ENCODE results near the gene LY6G5C. TPM values are rescaled to one million over a fixed set of nuclear protein-coding genes. Genes with fewer than 3 reads are reported as not detected.

Gene LY6G5C
- total and polyA plus RNA-seq, 9 of the 15 experiments (the other 6 are each of a cell fraction or from before 2014, with no cell fraction given) = 0.10 to 0.67 (median 0.46) TPM; not detected in 4

DNA sequence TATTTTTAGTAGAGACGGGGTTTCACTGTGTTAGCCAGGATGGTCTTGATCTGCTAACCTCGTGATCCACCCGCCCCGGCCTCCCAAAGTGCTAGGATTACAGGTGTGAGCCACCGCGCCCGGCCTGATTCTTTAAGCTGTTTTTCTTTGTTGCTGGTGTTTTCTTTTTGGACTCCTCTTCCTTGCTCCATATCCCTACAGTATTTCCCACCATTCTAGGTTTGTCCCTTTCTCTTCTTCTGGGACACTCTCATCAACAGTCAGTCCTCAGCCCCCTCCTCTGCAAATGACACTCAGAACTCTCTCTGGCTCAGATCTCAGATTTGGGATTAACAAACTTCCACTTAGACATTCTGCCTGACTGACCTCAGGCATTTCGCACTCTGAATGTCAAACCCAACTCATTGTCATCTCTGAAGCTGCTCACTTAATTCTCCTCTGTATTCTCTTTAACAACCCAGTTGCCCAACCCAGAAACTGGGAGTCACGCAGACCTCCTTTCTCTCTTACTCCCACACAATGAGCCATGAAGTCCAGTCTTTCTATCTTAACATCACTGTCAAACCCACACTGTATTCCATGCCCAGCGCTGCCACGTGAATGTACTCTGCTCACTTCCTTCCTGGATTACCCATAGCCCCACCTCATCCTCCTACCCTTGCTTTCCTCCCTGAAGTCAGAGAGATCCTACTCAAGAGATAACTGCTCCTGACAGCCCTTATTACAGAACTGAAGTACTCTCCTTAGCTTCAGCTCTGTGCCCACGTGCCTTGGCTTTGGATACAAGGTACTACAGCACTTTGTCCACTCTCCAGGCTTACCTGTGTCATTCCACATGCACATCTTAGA lies 44.9 kb upstream of the LY6G5C start (continued):
- TF ChIP-seq, protein P1, sequence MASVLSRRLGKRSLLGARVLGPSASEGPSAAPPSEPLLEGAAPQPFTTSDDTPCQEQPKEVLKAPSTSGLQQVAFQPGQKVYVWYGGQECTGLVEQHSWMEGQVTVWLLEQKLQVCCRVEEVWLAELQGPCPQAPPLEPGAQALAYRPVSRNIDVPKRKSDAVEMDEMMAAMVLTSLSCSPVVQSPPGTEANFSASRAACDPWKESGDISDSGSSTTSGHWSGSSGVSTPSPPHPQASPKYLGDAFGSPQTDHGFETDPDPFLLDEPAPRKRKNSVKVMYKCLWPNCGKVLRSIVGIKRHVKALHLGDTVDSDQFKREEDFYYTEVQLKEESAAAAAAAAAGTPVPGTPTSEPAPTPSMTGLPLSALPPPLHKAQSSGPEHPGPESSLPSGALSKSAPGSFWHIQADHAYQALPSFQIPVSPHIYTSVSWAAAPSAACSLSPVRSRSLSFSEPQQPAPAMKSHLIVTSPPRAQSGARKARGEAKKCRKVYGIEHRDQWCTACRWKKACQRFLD (CRISPR knock-in tag; IDR thresholded peaks at IDR 0.05) = no peak
- no peak for TF ChIP-seq ZNF274 (IDR thresholded peaks at IDR 0.05; ENCODE audit: borderline replicate concordance, low read depth, low read length)
- TF ChIP-seq ZNF140 (CRISPR knock-in tag; IDR thresholded peaks at IDR 0.05) = no peak
- TF ChIP-seq POLR2AphosphoS2 (IDR thresholded peaks at IDR 0.05; ENCODE audit: low read length) = no peak
- TF ChIP-seq, protein P2, sequence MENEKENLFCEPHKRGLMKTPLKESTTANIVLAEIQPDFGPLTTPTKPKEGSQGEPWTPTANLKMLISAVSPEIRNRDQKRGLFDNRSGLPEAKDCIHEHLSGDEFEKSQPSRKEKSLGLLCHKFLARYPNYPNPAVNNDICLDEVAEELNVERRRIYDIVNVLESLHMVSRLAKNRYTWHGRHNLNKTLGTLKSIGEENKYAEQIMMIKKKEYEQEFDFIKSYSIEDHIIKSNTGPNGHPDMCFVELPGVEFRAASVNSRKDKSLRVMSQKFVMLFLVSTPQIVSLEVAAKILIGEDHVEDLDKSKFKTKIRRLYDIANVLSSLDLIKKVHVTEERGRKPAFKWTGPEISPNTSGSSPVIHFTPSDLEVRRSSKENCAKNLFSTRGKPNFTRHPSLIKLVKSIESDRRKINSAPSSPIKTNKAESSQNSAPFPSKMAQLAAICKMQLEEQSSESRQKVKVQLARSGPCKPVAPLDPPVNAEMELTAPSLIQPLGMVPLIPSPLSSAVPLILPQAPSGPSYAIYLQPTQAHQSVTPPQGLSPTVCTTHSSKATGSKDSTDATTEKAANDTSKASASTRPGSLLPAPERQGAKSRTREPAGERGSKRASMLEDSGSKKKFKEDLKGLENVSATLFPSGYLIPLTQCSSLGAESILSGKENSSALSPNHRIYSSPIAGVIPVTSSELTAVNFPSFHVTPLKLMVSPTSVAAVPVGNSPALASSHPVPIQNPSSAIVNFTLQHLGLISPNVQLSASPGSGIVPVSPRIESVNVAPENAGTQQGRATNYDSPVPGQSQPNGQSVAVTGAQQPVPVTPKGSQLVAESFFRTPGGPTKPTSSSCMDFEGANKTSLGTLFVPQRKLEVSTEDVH (IDR thresholded peaks at IDR 0.05; ENCODE audit: low read depth, partially characterized antibody) = peak; percentile 45
- no peak for TF ChIP-seq HCFC1 (IDR thresholded peaks at IDR 0.05; ENCODE audit: low read depth, low read length)
- no peak for TF ChIP-seq ZFX (CRISPR knock-in tag; IDR thresholded peaks at IDR 0.05)
- TF ChIP-seq, protein P3, sequence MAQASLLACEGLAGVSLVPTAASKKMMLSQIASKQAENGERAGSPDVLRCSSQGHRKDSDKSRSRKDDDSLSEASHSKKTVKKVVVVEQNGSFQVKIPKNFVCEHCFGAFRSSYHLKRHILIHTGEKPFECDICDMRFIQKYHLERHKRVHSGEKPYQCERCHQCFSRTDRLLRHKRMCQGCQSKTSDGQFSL (CRISPR knock-in tag; IDR thresholded peaks at IDR 0.05) = no peak
- TF ChIP-seq, protein P3 (tag; IDR thresholded peaks at IDR 0.05) = no peak
- no peak for TF ChIP-seq PCBP2 (IDR thresholded peaks at IDR 0.05; ENCODE audit: low read depth, low read length, poor library complexity, severe bottlenecking)
- TF ChIP-seq ZZZ3 (IDR thresholded peaks at IDR 0.05) = no peak
- TF ChIP-seq SMARCA4 (IDR thresholded peaks at IDR 0.05) = peak; percentile 78
- no peak for TF ChIP-seq ZNF507 (tag; conservative IDR thresholded peaks at IDR 0.05)
- peak; percentile 80 for TF ChIP-seq RBM39 (optimal IDR thresholded peaks at IDR 0.05; ENCODE audit: low read depth, low read length)
- no peak for TF ChIP-seq U2AF2 (optimal IDR thresholded peaks at IDR 0.05; ENCODE audit: low read depth, low read length)
- TF ChIP-seq SAFB2 (IDR thresholded peaks at IDR 0.05; ENCODE audit: borderline replicate concordance, low read depth, low read length, severe bottlenecking) = no peak
- no peak; the same call in 1 of the 2 replicates for TF ChIP-seq ZNF707 (CRISPR knock-in tag; conservative IDR thresholded peaks at IDR 0.05)
- TF ChIP-seq, protein P4, sequence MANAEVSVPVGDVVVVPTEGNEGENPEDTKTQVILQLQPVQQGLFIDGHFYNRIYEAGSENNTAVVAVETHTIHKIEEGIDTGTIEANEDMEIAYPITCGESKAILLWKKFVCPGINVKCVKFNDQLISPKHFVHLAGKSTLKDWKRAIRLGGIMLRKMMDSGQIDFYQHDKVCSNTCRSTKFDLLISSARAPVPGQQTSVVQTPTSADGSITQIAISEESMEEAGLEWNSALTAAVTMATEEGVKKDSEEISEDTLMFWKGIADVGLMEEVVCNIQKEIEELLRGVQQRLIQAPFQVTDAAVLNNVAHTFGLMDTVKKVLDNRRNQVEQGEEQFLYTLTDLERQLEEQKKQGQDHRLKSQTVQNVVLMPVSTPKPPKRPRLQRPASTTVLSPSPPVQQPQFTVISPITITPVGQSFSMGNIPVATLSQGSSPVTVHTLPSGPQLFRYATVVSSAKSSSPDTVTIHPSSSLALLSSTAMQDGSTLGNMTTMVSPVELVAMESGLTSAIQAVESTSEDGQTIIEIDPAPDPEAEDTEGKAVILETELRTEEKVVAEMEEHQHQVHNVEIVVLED (CRISPR knock-in tag; IDR thresholded peaks at IDR 0.05) = peak; percentile 36; the same call in 1 of the 2 replicates
- no peak for TF ChIP-seq ZNF764 (CRISPR knock-in tag; IDR thresholded peaks at IDR 0.05; ENCODE audit: low read depth)
- TF ChIP-seq ZNF57 (CRISPR knock-in tag; IDR thresholded peaks at IDR 0.05) = peak; percentile 82; the same call in 1 of the 2 replicates
- no peak for TF ChIP-seq RBFOX2 (IDR thresholded peaks at IDR 0.05; ENCODE audit: low read depth, low read length)
